AG04450 (cell line): Measurements from ENCODE around the gene BABAM2. TPM values are rescaled to one million over a fixed set of nuclear protein-coding genes. Genes with fewer than 3 reads are reported as not detected.
"Not testable (repeated sequence)": the region's sequence is repeated elsewhere in the genome, so short reads cannot be mapped to it uniquely, and the experiment has no call there.

Experiments
- CTCF ChIA-PET: fragments of 300-600, 350-600 bp; formaldehyde crosslinking; extraction: SDS; loops from one replicate; lab custom pipeline; 2022; ENCODE audit warnings: antibody characterized with exemption, inconsistent platforms; lab: Charles Lee
- POLR2A ChIA-PET: fragments of 350-600 bp; formaldehyde crosslinking; extraction: SDS; loops from one replicate; lab custom pipeline; 2021; ENCODE audit warnings: antibody characterized with exemption, inconsistent platforms; lab: Yijun Ruan, JAX
- DNase-seq: peaks from one replicate; pipeline ENCODE4 v3.0.0-alpha.2; 2011; ENCODE audit warnings: low read depth, low spot score
- H3K27ac ChIP-seq: one replicate; pipeline ENCODE4 v1.5.1; 2012; ENCODE audit warnings: low read depth, low read length, control low read depth
- H3K27me3 ChIP-seq: one replicate; pipeline ENCODE4 v1.6.0; 2012; ENCODE audit warnings: low read length; ENCODE audit not compliant: control insufficient read depth, insufficient read depth
- H3K4me3 ChIP-seq: 2 replicates; pipeline ENCODE4 v1.5.1; 2011; ENCODE audit warnings: mild to moderate bottlenecking, low read depth, low read length, control low read depth
- H3K9me3 ChIP-seq: 2 replicates; pipeline ENCODE4 v1.5.1; 2012; ENCODE audit warnings: low read length; ENCODE audit not compliant: control insufficient read depth, insufficient read depth
- polyA plus RNA-seq: library from polyadenylated mRNA; depleted of rRNA; stranded (reverse); fragments of >200 nt; gene quantifications from 2 replicates; pipeline ENCODE4 v1.2.3, GENCODE V29; 2011
- TF ChIP-seq, protein P1 (sequence below): IDR thresholded peaks from 2 replicates; pipeline ENCODE4 v1.5.1; 2011; ENCODE audit warnings: low read depth, low read length, control low read depth, inconsistent platforms

BABAM2 gene
- polyA plus RNA-seq, 1 experiment, result 44.5 TPM

DNA sequence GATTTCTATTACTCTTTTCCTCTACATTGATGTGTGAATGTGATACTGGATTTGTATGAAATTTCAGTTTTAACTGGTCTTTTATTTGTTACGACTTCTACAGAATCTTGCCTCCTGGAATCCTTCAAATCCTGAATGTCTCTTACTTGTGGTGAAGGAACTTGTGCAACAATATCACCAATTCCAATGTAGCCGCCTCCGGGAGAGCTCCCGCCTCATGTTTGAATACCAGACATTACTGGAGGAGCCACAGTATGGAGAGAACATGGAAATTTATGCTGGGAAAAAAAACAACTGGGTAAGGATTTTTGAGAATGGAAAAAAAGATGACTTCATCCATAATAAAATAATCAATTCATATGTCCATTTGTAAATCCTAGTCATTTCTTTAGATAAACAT, 134.6 kb downstream of the BABAM2 start:
- POLR2A ChIA-PET, result no interaction called here

DNA sequence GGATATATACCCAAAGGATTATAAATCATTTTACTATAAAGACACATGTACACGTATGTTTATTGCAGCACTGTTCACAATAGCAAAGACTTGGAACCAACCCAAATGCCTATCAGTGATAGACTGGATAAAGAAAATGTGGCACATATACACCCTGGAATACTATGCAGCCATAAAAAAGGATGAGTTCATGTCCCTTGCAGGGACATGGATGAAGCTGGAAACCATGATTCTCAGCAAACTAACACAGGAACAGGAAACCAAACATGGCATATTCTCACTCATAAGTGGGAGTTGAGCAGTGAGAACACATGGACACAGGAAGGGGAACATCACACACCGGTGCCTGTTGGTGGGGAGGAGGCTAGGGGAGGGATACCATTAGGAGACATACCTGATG, 135.7 kb downstream of the BABAM2 start:
- H3K4me3 ChIP-seq, H3K9me3 ChIP-seq, H3K27ac ChIP-seq, H3K27me3 ChIP-seq, DNase-seq, CTCF ChIA-PET, POLR2A ChIA-PET: not testable (repeated sequence)

More for the DNA sequence above, 134.6 kb downstream of the BABAM2 start:
- TF ChIP-seq, protein P1, sequence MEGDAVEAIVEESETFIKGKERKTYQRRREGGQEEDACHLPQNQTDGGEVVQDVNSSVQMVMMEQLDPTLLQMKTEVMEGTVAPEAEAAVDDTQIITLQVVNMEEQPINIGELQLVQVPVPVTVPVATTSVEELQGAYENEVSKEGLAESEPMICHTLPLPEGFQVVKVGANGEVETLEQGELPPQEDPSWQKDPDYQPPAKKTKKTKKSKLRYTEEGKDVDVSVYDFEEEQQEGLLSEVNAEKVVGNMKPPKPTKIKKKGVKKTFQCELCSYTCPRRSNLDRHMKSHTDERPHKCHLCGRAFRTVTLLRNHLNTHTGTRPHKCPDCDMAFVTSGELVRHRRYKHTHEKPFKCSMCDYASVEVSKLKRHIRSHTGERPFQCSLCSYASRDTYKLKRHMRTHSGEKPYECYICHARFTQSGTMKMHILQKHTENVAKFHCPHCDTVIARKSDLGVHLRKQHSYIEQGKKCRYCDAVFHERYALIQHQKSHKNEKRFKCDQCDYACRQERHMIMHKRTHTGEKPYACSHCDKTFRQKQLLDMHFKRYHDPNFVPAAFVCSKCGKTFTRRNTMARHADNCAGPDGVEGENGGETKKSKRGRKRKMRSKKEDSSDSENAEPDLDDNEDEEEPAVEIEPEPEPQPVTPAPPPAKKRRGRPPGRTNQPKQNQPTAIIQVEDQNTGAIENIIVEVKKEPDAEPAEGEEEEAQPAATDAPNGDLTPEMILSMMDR, result no peak
- CTCF ChIA-PET, result no interaction called here
- H3K9me3 ChIP-seq, result no peaks in the 10 kb centered on the region; the same call in 1 of the 2 replicates
- no peak overlapping the region for H3K4me3 ChIP-seq
- DNase-seq, result no peak
- H3K27me3 ChIP-seq, result no peaks in the 10 kb centered on the region
- H3K27ac ChIP-seq, result no peak overlapping the region

DNA sequence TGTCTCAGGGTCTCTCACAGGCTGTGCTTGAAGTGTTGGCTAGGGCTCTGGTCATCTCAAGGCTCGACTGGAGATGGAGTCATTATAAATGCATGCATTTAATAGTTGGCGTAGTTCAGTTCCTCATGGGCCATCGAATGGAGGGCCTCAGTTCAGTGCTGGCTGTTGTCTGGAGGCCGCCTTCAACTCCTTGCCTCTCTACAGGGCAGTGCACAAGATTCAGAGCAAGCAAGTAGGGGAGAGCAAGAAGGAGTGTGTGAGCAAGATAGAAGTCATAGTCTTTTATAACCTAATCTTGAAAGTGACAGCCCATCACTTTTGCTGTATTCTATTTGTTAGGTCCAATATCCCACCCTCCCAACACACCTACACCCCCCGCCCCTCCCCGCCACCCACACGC, 137.5 kb downstream of the BABAM2 start:
- H3K27ac ChIP-seq, result no peak overlapping the region
- TF ChIP-seq, protein P1, result no peak
- no peaks in the 10 kb centered on the region; the same call in 1 of the 2 replicates for H3K9me3 ChIP-seq
- POLR2A ChIA-PET, result no interaction called here
- no peaks in the 10 kb centered on the region for H3K27me3 ChIP-seq
- no peak for DNase-seq
- no peak overlapping the region for H3K4me3 ChIP-seq
- CTCF ChIA-PET, result no interaction called here

DNA sequence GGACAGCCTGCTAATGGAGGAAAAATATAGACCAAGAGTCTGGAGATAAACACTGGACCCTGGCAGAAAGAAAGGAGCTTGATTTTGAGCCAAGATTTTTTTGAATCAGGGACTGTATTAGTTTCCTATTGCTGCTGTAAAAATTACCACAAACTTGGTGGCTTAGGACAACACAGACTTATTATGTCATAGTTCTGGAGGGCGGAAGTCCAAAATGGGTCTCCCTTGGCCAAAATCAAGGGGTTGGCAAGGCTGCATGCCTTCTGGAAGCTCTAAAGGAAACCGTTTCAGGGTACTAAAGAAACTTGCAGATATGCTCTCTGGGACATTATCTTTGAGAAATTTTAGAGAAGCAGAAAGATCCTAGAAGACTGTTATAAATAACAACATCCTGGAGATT, 140.1 kb downstream of the BABAM2 start:
- ChIA-PET POLR2A (no interaction called here), CTCF (no interaction called here)
- no peak for DNase-seq
- no peak overlapping the region for H3K4me3 ChIP-seq
- H3K9me3 ChIP-seq, result no peaks in the 10 kb centered on the region
- H3K27ac ChIP-seq, result no peak overlapping the region
- H3K27me3 ChIP-seq, result no peaks in the 10 kb centered on the region
- TF ChIP-seq, protein P1, result no peak

DNA sequence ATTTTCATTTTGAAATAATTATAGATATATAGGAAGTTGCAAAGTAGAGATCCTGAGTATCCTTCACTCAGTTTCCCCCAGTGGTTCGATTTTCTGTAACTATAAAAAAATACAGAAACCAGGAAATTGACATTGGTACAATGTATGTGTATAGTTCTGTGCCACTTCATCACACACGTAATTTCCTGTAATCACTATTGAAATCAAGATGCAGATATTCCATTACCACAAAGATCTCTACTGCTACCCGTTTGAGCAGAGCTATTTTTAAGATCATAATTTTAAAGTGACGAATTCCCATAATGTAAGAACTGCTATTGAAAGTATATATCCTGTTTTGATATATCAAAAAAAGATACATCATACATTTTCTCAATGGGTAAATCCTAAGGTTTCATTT, 142.3 kb downstream of the BABAM2 start:
- DNase-seq, result no peak
- ChIA-PET CTCF (interaction anchor here (0.6 kb wide), 1 partner anchor 774 kb away, joined by 5 read pairs; no protein-coding TSS in a partner anchor), POLR2A (no interaction called here)
- Histone ChIP-seq H3K27ac (no peak overlapping the region), H3K9me3 (no peaks in the 10 kb centered on the region), H3K27me3 (no peaks in the 10 kb centered on the region), H3K4me3 (no peak overlapping the region)
- TF ChIP-seq, protein P1, result no peak

DNA sequence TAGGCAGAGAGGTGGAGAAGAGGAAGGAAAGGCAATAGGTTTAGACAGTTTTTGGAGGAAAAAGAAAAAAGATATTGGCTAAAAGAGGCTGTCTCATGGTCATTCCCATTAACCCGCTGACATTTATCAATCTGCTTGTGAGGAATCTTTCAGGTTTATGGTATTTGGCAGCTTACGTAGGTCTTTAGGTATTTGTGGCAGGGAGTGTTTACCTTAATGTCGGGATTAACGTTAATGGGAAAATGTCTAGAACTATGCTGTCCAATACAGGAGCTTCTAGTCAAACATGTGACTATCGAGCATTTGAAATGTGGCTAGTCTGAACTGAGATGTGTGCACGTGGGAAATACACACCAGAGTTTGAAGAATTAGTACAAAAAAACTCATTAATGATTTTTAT, 144.2 kb downstream of the BABAM2 start:
- POLR2A ChIA-PET, result no interaction called here

More for the DNA sequence above, 144.2 kb downstream of the BABAM2 start:
- TF ChIP-seq, protein P1, result no peak
- CTCF ChIA-PET, result interaction anchor here (0.5 kb wide), 1 partner anchor 362 kb away, joined by 3 read pairs; no protein-coding TSS in a partner anchor
- H3K27me3 ChIP-seq, result no peaks in the 10 kb centered on the region
- H3K27ac ChIP-seq, result no peak overlapping the region
- no peaks in the 10 kb centered on the region for H3K9me3 ChIP-seq
- no peak overlapping the region for H3K4me3 ChIP-seq
- DNase-seq, result no peak
